RWPE2 (cell line): ENCODE measurements around the gene ZNF423.

Experiments
- ATAC-seq: fragments of 200-7000 bp; cut with Tn5 transposase; 3 replicates; pipeline ENCODE4 v1.9.1; 2021; ENCODE audit warnings: low read depth
- DNase-seq: peaks from one replicate; pipeline ENCODE4 v3.0.0-alpha.2; 2020; ENCODE audit warnings: low spot score
- H3K27ac ChIP-seq: fragments of 450-650 bp; 2 replicates; pipeline ENCODE4 v1.5.1; 2017; ENCODE audit warnings: mild to moderate bottlenecking; ENCODE audit not compliant: poor library complexity, severe bottlenecking
- H3K27me3 ChIP-seq: fragments of 250-450 bp; sonication (Bioruptor Pico); 2 replicates; pipeline ENCODE4 v1.5.1; 2021; ENCODE audit warnings: mild to moderate bottlenecking, moderate library complexity; ENCODE audit not compliant: insufficient read depth, poor library complexity, severe bottlenecking
- H3K36me3 ChIP-seq: fragments of 250-450 bp; sonication (Bioruptor Pico); 2 replicates; pipeline ENCODE4 v1.5.1; 2020; ENCODE audit warnings: low read depth, mild to moderate bottlenecking, moderate library complexity
- H3K4me1 ChIP-seq: fragments of 250-450 bp; sonication (Bioruptor Pico); 2 replicates; pipeline ENCODE4 v1.5.1; 2021; ENCODE audit warnings: mild to moderate bottlenecking, moderate library complexity; ENCODE audit not compliant: insufficient read depth, poor library complexity, severe bottlenecking
- H3K4me3 ChIP-seq: fragments of 250-450 bp; sonication (Bioruptor Pico); 2 replicates; pipeline ENCODE4 v1.5.1; 2021; ENCODE audit warnings: mild to moderate bottlenecking, moderate library complexity; ENCODE audit not compliant: severe bottlenecking
- H3K9me3 ChIP-seq: fragments of 250-450 bp; sonication (Bioruptor Pico); 2 replicates; pipeline ENCODE4 v1.5.1; 2021; ENCODE audit warnings: mild to moderate bottlenecking, moderate library complexity; ENCODE audit not compliant: severe bottlenecking
- CTCF ChIP-seq: fragments of 450-650 bp; IDR thresholded peaks from one replicate; pipeline ENCODE4 v1.5.1; 2017; ENCODE audit warnings: mild to moderate bottlenecking, moderate library complexity; ENCODE audit not compliant: poor library complexity, severe bottlenecking

Gene ZNF423

GRCh38 chr16:49493836-49494235, 362.1 kb downstream of the ZNF423 start:
- TF ChIP-seq CTCF, result no peak
- no peaks in the 10 kb centered on the region for H3K9me3 ChIP-seq
- no peak overlapping the region for H3K4me3 ChIP-seq
- DNase-seq (peak; percentile 22), ATAC-seq (no peak)
- H3K36me3 ChIP-seq, result no peaks in the 10 kb centered on the region
- H3K27me3 ChIP-seq, result peaks cover 3% of the 10 kb centered on the region
- no peak overlapping the region for H3K27ac ChIP-seq
- no peaks in the 10 kb centered on the region for H3K4me1 ChIP-seq

GRCh38 chr16:49492896-49493626, 362.9 kb downstream of the ZNF423 start:
- DNase-seq, result peak; percentile 54
- Histone ChIP-seq H3K27me3 (peaks cover 3% of the 10 kb centered on the region), H3K4me3 (no peak overlapping the region), H3K36me3 (no peaks in the 10 kb centered on the region), H3K4me1 (no peaks in the 10 kb centered on the region), H3K9me3 (no peaks in the 10 kb centered on the region), H3K27ac (no peak overlapping the region)
- no peak for ATAC-seq
- no peak for TF ChIP-seq CTCF

GRCh38 chr16:49491771-49492761, 363.8 kb downstream of the ZNF423 start:
- TF ChIP-seq CTCF, result peak; percentile 80

DNA sequence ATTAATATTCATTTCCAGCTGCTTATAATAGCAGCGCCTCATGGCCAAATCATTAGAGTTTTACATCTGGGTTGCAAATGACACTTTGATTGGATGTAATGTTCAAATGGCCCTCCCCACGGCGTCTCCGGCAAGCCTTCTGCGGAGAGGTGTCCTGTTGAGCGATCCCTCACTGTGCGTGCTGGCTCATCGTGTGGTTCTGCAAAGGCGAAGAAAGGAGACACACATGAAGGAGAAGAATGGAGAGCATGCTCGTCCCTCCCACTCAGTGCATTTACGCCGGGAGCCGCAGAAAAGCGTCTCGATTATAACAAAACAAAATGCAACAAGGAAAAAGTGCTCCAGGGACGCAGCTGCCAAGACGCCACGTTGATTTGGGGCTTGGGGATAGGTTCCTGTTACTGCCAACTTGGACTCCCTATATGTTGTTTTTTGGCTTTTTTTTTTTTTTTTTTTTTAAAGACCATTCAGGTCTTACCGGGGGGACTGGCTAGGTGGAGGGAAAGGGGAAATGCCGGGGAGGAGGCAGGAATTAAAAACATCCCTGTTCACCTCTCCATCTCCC, 364.7 kb downstream of the ZNF423 start:
- no peak for TF ChIP-seq CTCF
- Histone ChIP-seq H3K36me3 (no peaks in the 10 kb centered on the region), H3K4me3 (no peak overlapping the region), H3K9me3 (no peaks in the 10 kb centered on the region), H3K4me1 (no peaks in the 10 kb centered on the region), H3K27ac (no peak overlapping the region), H3K27me3 (peaks cover 3% of the 10 kb centered on the region)
- no peak for ATAC-seq
- DNase-seq, result peak; percentile 9

More at GRCh38 chr16:49491771-49492761, 363.8 kb downstream of the ZNF423 start:
- ATAC-seq (peak; percentile 62), DNase-seq (peak; percentile 56)
- Histone ChIP-seq H3K9me3 (no peaks in the 10 kb centered on the region), H3K36me3 (no peaks in the 10 kb centered on the region), H3K27me3 (peaks cover 3% of the 10 kb centered on the region), H3K27ac (no peak overlapping the region), H3K4me3 (no peak overlapping the region), H3K4me1 (no peaks in the 10 kb centered on the region)
